Fibroblast of lung (primary cell): ENCODE data around the gene ASCC3. TPM values are rescaled to one million over a fixed set of nuclear protein-coding genes. Genes with fewer than 3 reads are reported as not detected.

Experiments used
- DNase-seq, 2 donors: peaks; one replicate each; pipeline versions ENCODE4 v3.0.0 to v3.0.0-alpha.2; 2010; ENCODE audit warnings: low read depth in 2 of 2
- H2AFZ ChIP-seq: 2 replicates; pipeline ENCODE4 v1.5.1; 2012; ENCODE audit warnings: low read length, control low read depth, inconsistent platforms
- H3K27ac ChIP-seq: 2 replicates; pipeline ENCODE4 v1.5.1; 2011; ENCODE audit warnings: low read length, control low read depth; ENCODE audit not compliant: insufficient read depth
- H3K27me3 ChIP-seq: 2 replicates; pipeline ENCODE4 v1.5.1; 2011; ENCODE audit warnings: mild to moderate bottlenecking, low read length; ENCODE audit not compliant: control insufficient read depth, insufficient read depth
- H3K36me3 ChIP-seq: 2 replicates; pipeline ENCODE4 v1.5.1; 2011; ENCODE audit warnings: low read length; ENCODE audit not compliant: control insufficient read depth, insufficient read depth
- H3K4me1 ChIP-seq: 2 replicates; pipeline ENCODE4 v1.5.1; 2011; ENCODE audit warnings: low read length; ENCODE audit not compliant: control insufficient read depth, insufficient read depth; ENCODE audit errors: extremely low read depth
- H3K4me2 ChIP-seq: 2 replicates; pipeline ENCODE4 v1.5.1; 2011; ENCODE audit warnings: low read length, control low read depth; ENCODE audit not compliant: insufficient read depth; ENCODE audit errors: extremely low read depth
- H3K4me3 ChIP-seq, 4 experiments: fragments of 200-600 bp in 1 of 4; sonication (generic) in 1 of 4; replicated peaks in 1 of 4; 2 replicates each; pipeline ENCODE4 v1.5.1; 2011 to 2016; ENCODE audit warnings: low read length in 4 of 4, low read depth in 3 of 4, mild to moderate bottlenecking in 3 of 4, control low read depth in 2 of 4, inconsistent platforms in 1 of 4, mixed read lengths in 1 of 4; ENCODE audit not compliant: insufficient read depth in 1 of 4; ENCODE audit errors: control extremely low read depth in 1 of 4
- H3K79me2 ChIP-seq: 2 replicates; pipeline ENCODE4 v1.5.1; 2012; ENCODE audit warnings: mild to moderate bottlenecking, low read length, inconsistent platforms; ENCODE audit not compliant: control insufficient read depth, insufficient read depth
- H3K9ac ChIP-seq: 2 replicates; pipeline ENCODE4 v1.5.1; 2011; ENCODE audit warnings: mild to moderate bottlenecking, low read length, control low read depth; ENCODE audit not compliant: insufficient read depth
- H3K9me3 ChIP-seq: 2 replicates; pipeline ENCODE4 v1.5.1; 2012; ENCODE audit warnings: low read depth, low read length; ENCODE audit not compliant: control insufficient read depth, insufficient read depth
- H4K20me1 ChIP-seq: 2 replicates; pipeline ENCODE4 v1.5.1; 2011; ENCODE audit warnings: low read length; ENCODE audit not compliant: control insufficient read depth, insufficient read depth; ENCODE audit errors: extremely low read depth
- CTCF ChIP-seq, 2 donors: IDR thresholded peaks in 1 of 2; conservative IDR thresholded peaks in 1 of 2; 1 replicate in 1 of 2; 2 replicates in 1 of 2; pipeline ENCODE4 v1.5.1; 2011 to 2012; ENCODE audit warnings: low read length in 2 of 2, control low read depth in 1 of 2, inconsistent platforms in 1 of 2, low read depth in 1 of 2, mild to moderate bottlenecking in 1 of 2
- EZH2 ChIP-seq: IDR thresholded peaks from 2 replicates; pipeline ENCODE4 v1.5.1; 2012; ENCODE audit warnings: low read length, control low read depth, mild to moderate bottlenecking; ENCODE audit errors: missing control alignments
- polyA plus RNA-seq, 2 donors: library from polyadenylated mRNA; depleted of rRNA in 1 of 2; stranded (reverse) in 1 of 2; unstranded in 1 of 2; fragments of >200 nt; gene quantifications; 2 replicates each; pipeline ENCODE4 v1.2.1, GENCODE V29; 2011 to 2012; ENCODE audit warnings: missing spikeins in 1 of 2
- total RNA-seq: library from RNA; depleted of rRNA; stranded (reverse); fragments of >200 nt; gene quantifications from 2 replicates; pipeline ENCODE4 v1.2.1, GENCODE V29; 2014

Gene ASCC3
- total and polyA plus RNA-seq, 2 donors (not counting 1 experiment from before 2014, with no cell fraction given) = 36.2 to 75.3 TPM

- TF ChIP-seq CTCF (conservative IDR thresholded peaks at IDR 0.05 in 1 of 2, IDR thresholded peaks at IDR 0.05 in 1 of 2; ENCODE audit: low read depth in 1 of 2, low read length in 2 of 2) (no peak), EZH2 (no peak)
- Histone ChIP-seq H3K79me2 (no peaks in the 10 kb centered on the region), H4K20me1 (no peaks in the 10 kb centered on the region), H3K27me3 (no peaks in the 10 kb centered on the region), H3K4me3 (no peak overlapping the region), H3K9me3 (no peaks in the 10 kb centered on the region), H3K36me3 (no peaks in the 10 kb centered on the region), H2AFZ (no peak overlapping the region), H3K9ac (no peak overlapping the region), H3K27ac (no peak overlapping the region), H3K4me2 (no peak overlapping the region), H3K4me1 (no peaks in the 10 kb centered on the region)
- no peak for DNase-seq
Measured at GRCh38 chr6:100553243-100553642, 327.9 kb downstream of the ASCC3 start.

- Histone ChIP-seq H3K36me3 (no peaks in the 10 kb centered on the region), H3K4me2 (no peak overlapping the region), H3K4me3 (no peak overlapping the region), H3K27me3 (no peaks in the 10 kb centered on the region), H3K27ac (no peak overlapping the region), H3K9me3 (no peaks in the 10 kb centered on the region), H2AFZ (no peak overlapping the region), H4K20me1 (no peaks in the 10 kb centered on the region), H3K9ac (no peak overlapping the region), H3K4me1 (no peaks in the 10 kb centered on the region), H3K79me2 (no peaks in the 10 kb centered on the region)
- DNase-seq = peak; percentile 28 to 88
- no peak for TF ChIP-seq CTCF (conservative IDR thresholded peaks at IDR 0.05 in 1 of 2, IDR thresholded peaks at IDR 0.05 in 1 of 2; ENCODE audit: low read depth in 1 of 2, low read length in 2 of 2)
- no peak for TF ChIP-seq EZH2
Measured at GRCh38 chr6:100549406-100550167, 331.5 kb downstream of the ASCC3 start.

GRCh38 chr6:100538086-100538485 lies 343.0 kb downstream of the ASCC3 start:
- H4K20me1 ChIP-seq = no peaks in the 10 kb centered on the region
- no peaks in the 10 kb centered on the region for H3K4me1 ChIP-seq
- no peaks in the 10 kb centered on the region for H3K9me3 ChIP-seq
- no peaks in the 10 kb centered on the region for H3K27me3 ChIP-seq
- H3K4me2 ChIP-seq = no peak overlapping the region
- H3K36me3 ChIP-seq = no peaks in the 10 kb centered on the region
- no peak for TF ChIP-seq EZH2
- no peak for TF ChIP-seq CTCF (conservative IDR thresholded peaks at IDR 0.05 in 1 of 2, IDR thresholded peaks at IDR 0.05 in 1 of 2; ENCODE audit: low read depth in 1 of 2, low read length in 2 of 2)
- H3K9ac ChIP-seq = no peak overlapping the region
- no peak overlapping the region for H3K4me3 ChIP-seq
- peak in 1 of 2 donors; percentile 23 for DNase-seq
- no peaks in the 10 kb centered on the region for H3K79me2 ChIP-seq
- no peak overlapping the region for H2AFZ ChIP-seq
- no peak overlapping the region for H3K27ac ChIP-seq
